ENCODE measurements around the gene AGTPBP1. TPM values are rescaled to one million over a fixed set of nuclear protein-coding genes. Genes with fewer than 3 reads are reported as not detected.

The AGTPBP1 gene
- total and polyA plus RNA-seq, 9 donors, result 3.7 to 17.3 (median 11.8) TPM

DNA sequence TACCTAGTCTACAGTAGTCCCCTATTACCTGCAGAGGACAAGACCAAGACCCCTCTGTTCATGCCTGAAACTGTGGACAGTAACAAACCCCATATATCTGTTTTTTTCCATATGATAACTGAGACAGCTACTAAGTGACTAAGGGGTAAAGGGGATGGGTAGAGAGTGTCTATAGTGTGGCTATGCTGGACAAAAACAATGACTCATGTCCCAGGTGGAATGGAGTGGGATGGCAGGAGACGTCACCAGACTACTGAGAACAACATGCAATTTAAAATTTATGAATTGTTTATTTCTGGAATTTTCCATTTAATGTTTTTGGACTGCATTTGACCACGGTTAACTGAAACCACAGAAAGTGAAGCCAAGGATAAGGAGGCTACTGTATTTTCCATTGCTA is 171.8 kb downstream of the AGTPBP1 start:
- H3K27ac ChIP-seq, result no peak overlapping the region
- H3K27me3 ChIP-seq, result no peaks in the 10 kb centered on the region
- no peak for DNase-seq
- H3K9me3 ChIP-seq, result no peaks in the 10 kb centered on the region
- TF ChIP-seq, protein P1, sequence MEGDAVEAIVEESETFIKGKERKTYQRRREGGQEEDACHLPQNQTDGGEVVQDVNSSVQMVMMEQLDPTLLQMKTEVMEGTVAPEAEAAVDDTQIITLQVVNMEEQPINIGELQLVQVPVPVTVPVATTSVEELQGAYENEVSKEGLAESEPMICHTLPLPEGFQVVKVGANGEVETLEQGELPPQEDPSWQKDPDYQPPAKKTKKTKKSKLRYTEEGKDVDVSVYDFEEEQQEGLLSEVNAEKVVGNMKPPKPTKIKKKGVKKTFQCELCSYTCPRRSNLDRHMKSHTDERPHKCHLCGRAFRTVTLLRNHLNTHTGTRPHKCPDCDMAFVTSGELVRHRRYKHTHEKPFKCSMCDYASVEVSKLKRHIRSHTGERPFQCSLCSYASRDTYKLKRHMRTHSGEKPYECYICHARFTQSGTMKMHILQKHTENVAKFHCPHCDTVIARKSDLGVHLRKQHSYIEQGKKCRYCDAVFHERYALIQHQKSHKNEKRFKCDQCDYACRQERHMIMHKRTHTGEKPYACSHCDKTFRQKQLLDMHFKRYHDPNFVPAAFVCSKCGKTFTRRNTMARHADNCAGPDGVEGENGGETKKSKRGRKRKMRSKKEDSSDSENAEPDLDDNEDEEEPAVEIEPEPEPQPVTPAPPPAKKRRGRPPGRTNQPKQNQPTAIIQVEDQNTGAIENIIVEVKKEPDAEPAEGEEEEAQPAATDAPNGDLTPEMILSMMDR (IDR thresholded peaks at IDR 0.05), result no peak
- no peak for TF ChIP-seq EP300 (IDR thresholded peaks at IDR 0.05)
- TF ChIP-seq POLR2A (IDR thresholded peaks at IDR 0.05), result no peak
- H3K4me3 ChIP-seq, result no peak overlapping the region
- no peaks in the 10 kb centered on the region for H3K36me3 ChIP-seq
- no peaks in the 10 kb centered on the region for H3K4me1 ChIP-seq (ENCODE audit: insufficient read depth)
- intact Hi-C loops (cut with DNase I), result no loop called here
- 36 to 39% (median 38%) methylated on average over 2 of the region's 2 CpGs for WGBS, 3 donors

DNA sequence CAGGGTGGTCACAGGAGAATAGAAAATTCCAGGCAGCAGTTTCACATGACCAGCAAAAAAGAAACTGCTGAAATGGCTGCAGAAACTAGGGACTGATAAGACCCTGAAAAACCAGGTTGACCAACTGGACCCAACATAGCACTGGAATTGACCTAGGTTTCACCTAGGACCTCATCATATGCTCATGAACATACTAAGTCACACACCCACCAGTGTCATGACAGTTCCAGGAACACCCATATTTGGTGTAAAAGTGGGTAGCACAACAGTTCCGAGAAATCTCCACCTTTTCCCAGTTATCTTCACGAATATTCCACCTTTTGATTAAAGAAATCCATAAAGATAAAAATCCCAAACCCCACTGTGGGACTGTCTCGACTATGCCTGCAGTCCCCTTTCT is 182.2 kb downstream of the AGTPBP1 start:
- WGBS, 3 donors, result 72 to 95% (median 90%) methylated on average over 3 of the region's 3 CpGs
- TF ChIP-seq POLR2A (IDR thresholded peaks at IDR 0.05) (no peak), EP300 (IDR thresholded peaks at IDR 0.05) (no peak)
- TF ChIP-seq, protein P1 (IDR thresholded peaks at IDR 0.05), result no peak
- Histone ChIP-seq H3K36me3 (no peaks in the 10 kb centered on the region), H3K4me3 (no peak overlapping the region), H3K27ac (no peak overlapping the region), H3K9me3 (no peaks in the 10 kb centered on the region), H3K4me1 (ENCODE audit: insufficient read depth) (no peaks in the 10 kb centered on the region), H3K27me3 (no peaks in the 10 kb centered on the region)
- DNase-seq, result no peak
- intact Hi-C loops (cut with DNase I), result no loop called here

DNA sequence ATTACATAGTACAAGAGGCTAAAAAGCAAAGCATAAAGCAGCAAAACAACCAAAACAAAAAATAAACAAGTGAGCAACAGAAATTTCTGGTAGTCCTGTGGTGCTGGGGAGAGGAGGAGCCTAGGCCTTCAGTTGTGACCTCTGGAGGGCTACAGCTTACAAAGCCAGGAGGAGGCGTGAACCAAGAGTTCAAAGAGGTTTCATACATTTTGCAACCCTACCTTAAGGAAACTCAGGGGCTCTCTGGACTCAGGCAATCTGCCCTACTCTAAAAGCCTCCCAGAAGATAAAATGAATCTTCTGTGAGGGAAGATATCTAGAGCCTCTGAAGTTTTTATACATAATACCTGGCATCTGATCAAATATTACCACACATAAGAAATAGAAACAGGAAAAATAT is 187.4 kb downstream of the AGTPBP1 start:
- H3K27me3 ChIP-seq, result no peaks in the 10 kb centered on the region
- H3K4me1 ChIP-seq (ENCODE audit: insufficient read depth), result no peaks in the 10 kb centered on the region
- H3K4me3 ChIP-seq, result no peak overlapping the region
- intact Hi-C loops (cut with DNase I), result no loop called here
- no peak for DNase-seq
- 88 to 93% (median 93%) methylated on average over 1 of the region's 1 CpG for WGBS, 3 donors
- no peaks in the 10 kb centered on the region for H3K9me3 ChIP-seq
- no peaks in the 10 kb centered on the region for H3K36me3 ChIP-seq
- no peak overlapping the region for H3K27ac ChIP-seq
- TF ChIP-seq, protein P1 (IDR thresholded peaks at IDR 0.05), result no peak

DNA sequence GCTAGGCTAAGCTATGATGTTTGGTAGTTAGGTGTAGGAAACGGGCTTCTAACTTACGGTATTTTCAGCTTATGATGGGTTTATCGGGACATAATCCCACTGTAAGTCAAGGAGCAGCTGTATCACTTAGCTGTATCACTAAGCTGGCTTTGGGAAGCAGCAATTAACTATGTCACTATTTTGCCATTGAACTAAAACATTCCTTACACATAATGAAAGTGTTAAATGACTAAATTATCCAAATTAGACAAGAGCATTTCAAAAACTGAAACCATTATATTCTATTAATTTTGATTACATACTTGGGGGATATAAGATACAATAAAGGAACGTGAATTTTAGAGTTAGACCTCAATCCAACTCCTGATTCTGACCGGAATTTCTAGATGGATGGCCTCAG is 188.3 kb downstream of the AGTPBP1 start:
- no peaks in the 10 kb centered on the region for H3K27me3 ChIP-seq
- H3K36me3 ChIP-seq, result no peaks in the 10 kb centered on the region
- H3K4me3 ChIP-seq, result no peak overlapping the region
- H3K9me3 ChIP-seq, result no peaks in the 10 kb centered on the region
- WGBS, 3 donors, result 96 to 98% (median 96%) methylated on average over 5 of the region's 5 CpGs
- TF ChIP-seq POLR2A (IDR thresholded peaks at IDR 0.05) (no peak), EP300 (IDR thresholded peaks at IDR 0.05) (no peak)
- TF ChIP-seq, protein P1 (IDR thresholded peaks at IDR 0.05), result no peak
- H3K4me1 ChIP-seq (ENCODE audit: insufficient read depth), result no peaks in the 10 kb centered on the region
- no peak overlapping the region for H3K27ac ChIP-seq
- no peak for DNase-seq
- intact Hi-C loops (cut with DNase I), result no loop called here

DNA sequence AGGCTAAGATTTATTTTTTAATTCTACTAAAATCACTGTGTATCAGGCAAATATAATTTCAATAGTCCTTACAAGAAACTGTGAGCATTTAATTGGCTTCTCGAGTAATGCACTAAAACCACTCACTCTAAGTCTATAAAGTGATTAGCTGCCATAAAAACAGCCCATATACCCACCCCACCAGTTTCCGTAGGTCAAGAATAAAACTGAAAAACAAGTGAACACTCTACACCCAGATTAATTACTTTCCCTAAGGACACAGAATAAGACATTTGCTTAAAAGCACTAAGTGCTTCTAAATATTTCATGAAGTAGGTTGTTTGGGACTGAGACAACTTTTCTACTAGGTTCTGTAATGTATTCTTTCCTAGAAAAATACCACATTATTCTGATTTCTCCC is 194.2 kb downstream of the AGTPBP1 start:
- DNase-seq, result no peak
- intact Hi-C loops (cut with DNase I), result no loop called here
- TF ChIP-seq, protein P1 (IDR thresholded peaks at IDR 0.05), result no peak
- TF ChIP-seq EP300 (IDR thresholded peaks at IDR 0.05) (no peak), POLR2A (IDR thresholded peaks at IDR 0.05) (no peak)
- WGBS, 3 donors, result 92 to 96% (median 96%) methylated on average over 2 of the region's 2 CpGs
- Histone ChIP-seq H3K36me3 (no peaks in the 10 kb centered on the region), H3K4me3 (no peak overlapping the region), H3K9me3 (no peaks in the 10 kb centered on the region), H3K4me1 (ENCODE audit: insufficient read depth) (no peaks in the 10 kb centered on the region), H3K27ac (no peak overlapping the region), H3K27me3 (no peaks in the 10 kb centered on the region)
